Kidney capillary endothelial cell (primary cell): ENCODE measurements around the gene LUC7L3.
"Not testable (repeated sequence)": the region's sequence is repeated elsewhere in the genome, so short reads cannot be mapped to it uniquely, and the experiment has no call there.

Experiments
- DNase-seq: peaks from one replicate; pipeline ENCODE4 v3.0.0-alpha.2; 2018; ENCODE audit warnings: low spot score

Gene LUC7L3

DNA sequence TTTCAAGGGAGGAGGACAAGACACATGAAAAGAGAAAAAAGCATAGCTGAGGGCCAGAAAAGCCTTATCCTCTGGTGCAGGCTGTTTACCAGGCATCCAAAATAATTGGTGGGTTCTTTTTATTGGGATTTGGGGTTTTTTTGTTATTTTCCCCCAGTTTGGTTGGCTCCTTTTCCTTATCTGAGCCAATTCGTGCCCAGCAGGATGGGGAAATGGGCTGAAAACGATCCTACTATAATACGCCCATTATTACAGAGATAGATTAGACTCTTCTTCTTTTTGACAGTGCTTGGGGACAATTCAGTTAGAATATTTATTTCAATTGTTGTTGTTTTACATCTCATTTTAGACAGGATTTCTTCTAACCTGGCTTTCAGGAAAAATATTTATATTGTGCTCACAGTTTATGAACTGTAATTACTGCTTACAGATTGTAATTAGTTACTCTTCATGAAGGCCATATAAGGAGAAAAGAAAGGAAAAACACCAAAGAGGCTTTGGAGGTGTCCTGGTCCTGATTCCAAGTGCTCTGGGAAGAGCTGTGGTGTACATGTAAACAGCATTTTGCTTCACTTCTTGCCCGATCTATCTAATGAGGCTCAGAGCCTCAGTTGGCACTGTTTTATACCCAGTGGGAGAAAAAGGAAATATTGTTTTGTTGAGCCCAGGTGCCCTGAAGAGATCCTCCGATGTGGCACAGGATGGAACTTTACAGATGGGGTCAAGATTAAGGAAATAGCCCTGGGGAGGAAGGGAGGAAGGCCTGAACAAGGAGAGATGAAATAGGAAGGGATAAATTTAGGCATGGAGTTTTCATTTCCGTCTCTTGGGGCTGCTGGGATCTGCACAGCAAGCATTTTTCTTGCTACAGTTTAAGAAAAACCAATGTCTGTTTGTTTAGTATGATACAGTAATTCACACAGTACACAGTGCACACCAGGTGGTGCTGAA, 11.1 kb upstream of the LUC7L3 start:
- no peak for DNase-seq

DNA sequence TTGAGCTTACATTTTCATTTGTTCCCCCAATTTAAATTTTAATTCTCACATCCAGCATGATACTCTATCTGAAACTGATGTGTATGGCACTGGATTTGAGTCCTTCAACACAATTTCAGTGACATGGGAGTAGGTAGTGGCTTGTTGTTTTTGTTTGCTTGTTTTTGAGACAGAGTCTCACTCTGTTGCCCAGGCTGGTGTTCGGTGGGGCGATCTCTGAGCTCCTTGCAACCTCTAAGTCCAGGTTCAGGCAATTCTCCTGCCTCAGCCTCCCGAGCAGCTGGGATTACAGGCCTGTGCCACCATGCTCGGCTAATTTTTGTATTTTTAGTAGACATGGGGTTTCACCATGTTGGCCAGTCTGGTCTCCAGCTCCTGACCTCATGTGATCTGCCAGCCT, 10.3 kb upstream of the LUC7L3 start:
- DNase-seq, result not testable (repeated sequence)

DNA sequence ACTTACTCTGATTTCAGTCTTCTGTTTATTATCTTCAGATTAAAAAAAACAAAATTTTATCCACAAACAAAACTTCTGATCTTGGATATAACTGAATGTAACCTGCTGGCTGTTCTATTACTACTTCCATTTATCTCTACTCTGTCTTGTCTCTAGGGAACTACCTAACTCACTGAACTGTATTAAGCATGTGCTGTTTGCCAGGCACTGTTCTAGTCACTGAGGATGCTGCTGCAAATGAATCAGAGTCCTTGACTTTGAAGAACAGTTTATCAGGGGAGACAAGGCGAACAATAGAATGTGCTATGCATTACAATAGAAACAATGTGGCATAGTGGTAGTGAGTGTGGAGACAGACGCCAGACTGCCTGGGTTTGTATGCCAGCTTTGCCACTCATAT, 9.4 kb upstream of the LUC7L3 start:
- DNase-seq, result no peak

DNA sequence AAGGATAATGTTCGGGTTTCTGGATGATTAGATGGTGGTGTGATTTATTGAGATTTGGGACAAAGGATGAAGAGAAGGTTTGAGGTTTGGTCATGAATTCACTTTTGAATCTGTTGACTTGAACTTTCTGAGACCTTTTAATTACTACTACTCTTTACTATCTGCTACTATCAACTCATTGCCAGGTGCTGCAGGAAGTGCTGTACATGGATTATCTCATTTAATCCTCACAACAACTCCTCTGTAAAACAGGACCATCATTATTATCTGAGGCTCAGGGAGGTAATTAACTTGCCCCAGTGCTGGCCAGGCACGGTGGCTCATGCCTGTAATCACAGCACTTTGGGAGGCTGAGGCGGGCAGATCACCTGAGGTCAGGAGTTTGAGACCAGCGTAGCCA, 8.8 kb upstream of the LUC7L3 start:
- no peak for DNase-seq

DNA sequence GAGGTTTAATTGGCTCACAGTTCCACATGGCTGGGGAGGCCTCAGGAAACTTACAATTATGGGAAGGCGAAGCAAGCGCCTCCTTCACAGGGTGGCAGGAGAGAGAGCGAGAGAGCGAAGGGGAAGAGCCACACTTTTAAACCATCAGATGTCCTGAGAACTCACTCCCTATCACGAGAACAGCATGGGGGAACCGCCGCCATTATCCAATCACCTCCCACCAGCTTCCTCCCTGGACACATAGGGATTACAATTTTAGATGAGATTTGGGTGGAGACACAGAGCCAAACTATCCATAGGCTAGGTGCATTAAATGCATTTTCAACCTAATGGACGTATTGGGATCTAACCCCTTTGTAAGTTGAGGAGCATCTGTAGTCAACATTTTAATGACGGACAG, 6.8 kb upstream of the LUC7L3 start:
- no peak for DNase-seq

DNA sequence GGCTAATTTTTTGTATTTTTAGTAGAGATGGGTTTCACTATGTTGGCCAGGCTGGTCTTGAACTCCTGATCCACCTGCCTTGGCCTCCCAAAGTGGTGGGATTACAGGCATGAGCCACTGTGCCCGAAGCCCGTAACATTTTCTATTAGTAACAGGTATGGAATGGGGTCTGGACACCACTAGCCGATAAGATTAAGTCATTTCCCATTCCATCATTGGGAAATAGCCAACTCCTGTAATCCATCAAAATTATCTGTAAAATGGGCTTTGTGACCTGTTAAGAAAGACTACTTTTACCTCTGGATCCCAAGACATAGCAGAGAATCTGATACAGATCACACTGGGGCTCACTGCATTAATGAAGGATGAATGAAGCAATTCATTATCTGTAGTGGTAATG, 3.9 kb upstream of the LUC7L3 start:
- no peak for DNase-seq

DNA sequence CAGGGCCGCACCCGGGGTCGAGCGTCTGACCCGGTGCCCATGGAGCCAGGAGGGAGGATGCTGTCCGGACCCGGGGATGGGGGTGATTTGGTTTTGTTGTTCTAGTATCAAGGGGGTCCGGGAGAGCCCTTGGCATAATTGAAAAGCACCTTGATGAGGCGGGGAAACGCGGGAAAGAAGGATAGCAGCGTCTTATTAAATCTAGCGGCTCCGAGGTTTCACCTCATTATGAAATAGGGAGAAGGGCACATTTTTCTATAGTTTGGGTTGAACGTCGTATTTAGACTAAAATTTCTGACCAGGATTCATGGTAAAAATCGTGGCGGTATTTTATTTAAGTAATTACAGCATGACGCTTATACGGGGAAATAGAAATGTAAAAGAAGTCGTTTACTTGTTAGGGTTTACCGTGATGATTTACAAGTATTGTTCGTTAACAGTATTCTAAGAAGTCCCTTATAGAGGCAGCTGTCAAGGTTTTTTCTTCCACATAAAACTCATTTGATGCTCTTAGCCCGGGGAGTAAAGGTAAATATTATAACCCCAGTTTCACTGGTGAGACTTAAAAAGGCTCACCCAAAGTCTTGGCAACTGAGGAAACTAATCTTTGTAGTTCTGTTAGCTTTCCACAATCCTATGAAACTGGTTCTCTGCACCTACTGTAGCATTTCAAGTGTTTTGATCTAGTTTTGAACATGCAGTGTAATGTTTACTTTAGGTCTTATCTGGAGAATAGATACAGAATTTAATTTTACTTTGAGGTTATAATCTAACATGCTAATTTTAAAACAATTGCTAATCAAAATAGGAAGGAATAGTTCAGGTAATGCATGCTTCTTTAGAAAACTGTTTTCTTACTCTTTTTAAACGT, 756 bp downstream of the LUC7L3 start:
- no peak for DNase-seq

DNA sequence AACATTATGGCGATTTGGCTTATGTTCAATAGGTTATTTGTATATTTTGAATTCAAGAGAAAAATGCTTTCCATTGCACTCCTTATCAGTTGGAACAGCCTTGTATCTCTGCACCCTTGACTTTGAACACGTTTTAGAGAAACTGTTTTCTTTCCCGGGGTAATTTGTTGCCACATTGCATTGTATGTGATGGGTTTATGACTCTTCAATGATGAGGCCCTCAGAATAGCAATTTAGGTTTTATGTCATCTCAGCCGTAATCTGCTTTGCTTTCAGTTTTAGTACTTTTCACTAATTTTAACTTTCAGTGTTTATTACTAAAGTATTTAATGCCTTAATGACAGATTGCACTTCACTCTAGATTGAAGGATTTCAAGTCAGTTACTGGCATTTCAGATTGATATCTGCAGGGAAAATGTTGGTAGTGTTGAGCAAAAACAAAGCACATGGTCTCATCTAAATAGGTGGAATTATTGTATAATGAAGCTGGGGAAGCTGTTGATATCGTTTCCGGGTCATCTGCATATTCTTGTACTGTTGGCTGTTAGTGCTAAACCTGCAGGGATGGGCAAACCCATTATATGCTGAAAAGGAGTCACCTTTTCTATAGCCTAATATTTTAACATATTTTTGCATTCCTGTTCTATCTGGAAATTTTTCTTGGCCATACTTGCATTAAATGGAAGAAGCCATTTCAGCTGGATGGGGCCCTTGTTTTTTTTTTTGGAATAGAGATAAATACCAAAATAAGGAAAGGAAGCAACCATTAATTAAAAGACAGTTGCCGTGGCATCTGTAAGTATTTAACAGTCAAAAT, 2.0 kb downstream of the LUC7L3 start:
- DNase-seq, result no peak

DNA sequence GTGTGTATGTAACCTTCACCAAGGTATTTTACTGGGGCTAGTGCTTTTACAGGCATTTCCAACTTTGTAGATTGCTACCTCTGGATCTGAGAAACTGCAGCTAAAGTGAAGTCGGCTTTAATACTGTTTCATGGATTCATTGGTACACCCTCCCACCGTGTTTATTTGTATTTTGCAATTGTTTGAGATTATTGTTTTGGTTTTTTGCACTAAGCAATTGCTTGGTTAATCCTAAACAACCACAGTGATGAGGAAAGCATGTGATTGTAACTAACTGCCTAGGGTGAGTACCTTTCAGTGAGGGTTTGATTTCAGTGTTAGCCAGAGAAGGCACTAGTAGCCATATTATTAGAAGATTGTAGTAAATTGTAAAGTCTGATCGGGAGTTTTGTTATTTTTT, 3.3 kb downstream of the LUC7L3 start:
- DNase-seq, result no peak

DNA sequence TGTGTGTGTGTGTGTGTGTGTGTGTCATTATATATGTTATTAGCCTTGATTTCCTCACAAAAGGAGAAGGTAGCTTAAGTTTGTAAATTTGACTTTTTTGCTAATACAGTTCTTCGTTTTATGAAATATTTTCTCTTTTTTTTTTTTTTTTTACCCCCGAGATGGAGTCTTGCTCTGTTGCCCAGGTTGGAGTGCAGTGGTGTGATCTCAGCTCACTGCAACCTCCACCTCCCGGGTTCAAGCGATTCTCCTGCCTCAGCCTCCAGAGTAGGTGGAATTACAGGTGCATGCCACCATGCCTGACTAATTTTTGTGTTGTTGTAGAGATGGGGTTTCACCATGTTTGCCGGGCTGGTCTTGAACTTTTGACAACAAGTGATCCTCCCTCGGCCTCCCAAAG, 5.2 kb downstream of the LUC7L3 start:
- not testable (repeated sequence) for DNase-seq

DNA sequence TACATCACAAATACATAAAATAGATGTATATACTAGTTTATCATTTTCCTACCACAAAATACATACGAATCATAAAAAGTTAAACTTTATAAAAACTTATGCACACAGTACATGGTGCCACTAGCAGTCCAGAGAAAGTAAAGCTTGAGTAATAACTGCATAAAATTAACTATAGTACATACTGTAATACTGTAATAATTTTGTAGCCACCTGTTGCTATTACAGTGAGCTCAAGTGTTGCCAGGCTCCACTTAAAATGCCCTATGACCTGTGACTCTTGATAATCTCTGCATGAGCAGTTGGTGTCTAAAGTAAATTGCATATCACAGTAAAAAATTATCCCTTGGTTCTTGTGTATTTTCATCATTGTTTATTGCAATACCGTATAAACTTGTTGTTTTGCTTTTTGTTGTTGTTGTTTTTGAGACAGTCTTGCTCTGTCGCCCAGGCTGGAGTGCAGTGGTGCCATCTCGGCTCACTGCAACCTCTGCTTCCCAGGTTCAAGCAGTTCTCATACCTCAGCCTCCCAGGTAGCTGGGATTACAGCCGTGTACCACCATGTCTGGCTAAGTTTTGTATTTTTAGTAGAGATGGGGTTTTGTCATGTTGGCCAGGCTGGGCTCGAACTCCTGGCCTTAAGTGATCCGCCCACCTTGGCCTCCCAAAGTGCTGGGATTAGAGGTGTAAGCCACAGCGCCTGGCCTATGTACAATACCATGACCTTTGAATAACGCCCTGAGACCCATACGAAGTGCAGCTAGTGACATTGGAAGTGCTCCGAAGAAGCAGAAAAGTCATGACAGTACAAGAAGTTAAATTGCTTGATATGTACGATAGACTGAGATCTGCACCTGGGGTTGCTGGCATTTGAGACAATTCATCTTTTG, 6.6 kb downstream of the LUC7L3 start:
- DNase-seq, result no peak

DNA sequence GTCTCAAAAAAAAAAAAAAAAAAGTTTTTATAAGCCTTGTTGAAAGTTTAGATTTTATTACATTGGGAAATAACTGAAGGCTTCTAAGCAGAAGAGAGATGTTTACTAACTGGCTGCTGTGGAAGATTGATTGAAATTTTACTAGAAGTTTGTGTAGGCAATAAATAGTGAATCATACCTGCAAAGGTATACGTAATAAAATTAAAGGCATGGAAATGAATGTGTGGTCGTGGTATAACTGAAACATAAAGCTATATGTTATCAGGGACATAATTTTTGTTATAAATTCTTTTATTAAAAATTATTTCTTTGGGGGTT, 8.7 kb downstream of the LUC7L3 start:
- no peak for DNase-seq

DNA sequence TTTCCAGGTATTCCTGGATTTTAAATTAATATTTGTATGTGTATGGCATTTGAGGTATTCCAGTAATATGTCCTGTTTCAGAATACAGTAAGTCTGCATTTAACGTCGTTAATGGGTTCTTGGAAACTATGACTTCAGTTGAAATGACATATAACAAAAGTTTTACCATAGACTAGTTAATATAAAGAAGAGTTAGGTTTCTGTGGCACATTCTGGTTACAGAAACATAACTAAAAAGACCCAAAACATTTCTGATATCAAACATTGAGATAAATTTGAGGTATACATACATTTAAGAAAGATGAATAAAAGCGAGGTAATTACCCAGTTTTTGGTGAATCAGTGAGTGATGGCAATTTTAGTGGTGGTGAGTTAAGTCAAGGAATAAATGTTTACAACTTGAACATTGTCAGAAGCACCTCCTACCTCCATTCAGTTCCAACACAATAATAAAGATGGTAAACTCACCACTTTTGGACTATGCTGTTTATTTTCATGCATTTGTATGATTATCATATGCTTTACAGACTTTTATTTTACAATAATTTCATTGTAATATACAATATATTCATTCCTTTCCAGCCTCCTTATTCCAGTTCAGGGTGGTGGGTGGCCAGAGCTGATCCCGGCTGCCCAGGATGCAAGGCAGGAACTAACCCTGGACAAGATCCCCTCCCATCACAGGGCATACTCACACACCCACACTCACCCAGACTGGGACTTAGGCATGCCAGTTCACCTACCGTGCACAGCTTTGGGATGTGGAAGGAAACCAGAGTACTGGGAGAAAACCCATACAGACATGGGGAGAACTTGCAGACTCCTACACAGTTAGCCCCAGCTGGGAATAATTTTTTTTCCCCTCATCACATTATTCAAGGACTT, 9.7 kb downstream of the LUC7L3 start:
- DNase-seq, result no peak

DNA sequence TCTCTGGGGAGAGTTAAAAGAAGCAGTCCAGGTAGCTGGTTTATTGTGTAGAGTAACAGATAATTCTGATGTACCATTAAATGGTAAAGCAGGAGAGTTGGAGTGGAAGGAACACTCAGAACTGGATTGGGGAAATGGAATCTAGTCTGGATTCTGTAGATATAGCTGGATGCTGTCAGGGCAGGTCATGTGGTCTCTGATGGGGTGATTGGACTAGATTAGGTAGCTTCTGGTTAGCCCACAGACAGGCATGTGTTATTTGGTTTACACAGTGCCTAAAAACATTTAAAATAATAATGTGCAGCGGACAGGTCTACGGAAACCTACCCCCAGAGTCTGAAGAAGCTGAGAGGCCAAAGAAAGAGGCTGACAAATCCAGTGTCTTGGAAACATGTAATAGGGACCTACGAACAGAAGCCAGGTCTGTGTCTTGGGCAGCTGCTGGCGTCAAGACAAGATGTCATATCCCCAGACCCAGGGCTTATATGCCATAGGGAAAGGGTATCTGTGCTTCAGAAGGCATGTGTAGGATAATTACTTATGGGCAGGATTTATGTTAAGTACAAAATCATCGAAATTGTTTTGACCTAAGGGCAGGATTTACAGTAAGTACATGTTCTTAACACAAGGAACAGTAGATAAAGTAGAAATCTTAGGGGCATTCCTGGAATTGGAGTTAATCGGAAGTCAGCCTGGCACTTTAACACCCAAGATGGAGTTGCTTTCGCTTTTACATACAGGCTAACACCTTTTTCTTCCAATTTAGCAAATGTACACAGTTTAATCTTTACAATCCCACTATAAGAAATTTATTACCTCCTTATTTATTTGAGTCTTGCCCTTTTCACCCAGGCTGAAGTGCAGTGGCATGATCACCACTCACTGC, 12.4 kb downstream of the LUC7L3 start:
- DNase-seq, result no peak

DNA sequence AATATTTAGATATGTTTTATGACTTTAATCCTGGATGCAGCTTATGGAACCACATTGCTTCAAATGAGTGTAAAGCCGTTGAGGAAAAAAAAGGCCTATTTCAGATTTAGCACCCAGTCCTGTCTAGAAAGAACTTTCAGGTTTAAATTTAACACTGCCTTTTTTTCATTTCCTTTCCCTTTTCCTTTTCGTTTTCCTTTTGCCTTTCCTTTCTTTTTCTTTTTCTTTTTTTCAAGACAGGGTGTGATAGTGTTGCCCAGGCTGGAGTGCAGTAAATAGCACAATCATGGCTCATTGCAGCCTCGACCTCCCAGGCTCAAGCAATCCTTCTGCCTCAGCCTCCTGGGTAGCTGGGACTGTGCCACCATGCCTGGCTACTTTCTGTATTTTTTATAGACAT, 15.9 kb downstream of the LUC7L3 start:
- no peak for DNase-seq

DNA sequence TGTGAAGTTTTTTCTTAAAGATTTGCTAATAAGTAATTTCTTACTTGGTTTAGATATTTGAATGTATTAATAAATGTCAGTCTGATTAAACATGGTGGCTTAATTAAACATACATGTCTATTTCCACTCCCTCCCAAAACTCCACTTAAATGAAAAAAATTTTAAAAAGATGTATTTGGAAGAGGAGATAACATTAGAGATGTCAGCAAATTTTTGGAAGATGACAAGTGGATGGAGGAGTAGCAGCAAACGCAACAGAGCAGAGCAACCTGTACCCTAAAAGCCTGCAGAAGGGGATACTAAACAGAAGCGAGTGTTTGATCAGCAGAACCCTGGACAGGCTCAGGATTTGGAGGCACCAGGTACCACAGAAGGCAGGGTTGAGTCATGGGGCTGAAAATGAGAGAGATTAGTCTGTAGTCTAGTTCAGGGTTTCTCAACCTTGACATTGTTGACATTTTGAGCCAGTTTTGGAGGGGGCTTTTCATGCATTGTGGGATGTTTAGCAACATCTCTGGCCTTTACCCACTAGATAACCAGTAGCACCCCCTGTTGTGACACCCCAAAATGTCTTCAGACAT, 17.8 kb downstream of the LUC7L3 start:
- no peak for DNase-seq

DNA sequence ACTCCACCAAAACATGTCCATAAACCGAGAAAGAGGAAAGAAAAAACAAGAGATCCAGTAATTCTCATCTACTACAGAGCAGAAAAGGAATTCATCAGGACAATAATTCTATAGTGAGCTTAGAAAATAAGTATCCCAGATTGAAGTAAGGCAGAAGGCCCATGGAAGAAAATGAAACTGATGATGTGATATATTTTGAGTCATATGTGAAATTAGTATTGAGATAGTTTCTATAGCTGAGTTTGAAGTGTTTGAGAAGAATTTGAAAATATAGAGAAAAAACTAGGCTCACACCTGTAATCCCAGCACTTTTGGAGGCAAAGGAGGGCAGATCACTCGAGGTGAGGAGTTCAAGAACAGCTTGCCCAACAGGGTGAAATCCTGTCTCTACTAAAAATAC, 19.7 kb downstream of the LUC7L3 start:
- no peak for DNase-seq

DNA sequence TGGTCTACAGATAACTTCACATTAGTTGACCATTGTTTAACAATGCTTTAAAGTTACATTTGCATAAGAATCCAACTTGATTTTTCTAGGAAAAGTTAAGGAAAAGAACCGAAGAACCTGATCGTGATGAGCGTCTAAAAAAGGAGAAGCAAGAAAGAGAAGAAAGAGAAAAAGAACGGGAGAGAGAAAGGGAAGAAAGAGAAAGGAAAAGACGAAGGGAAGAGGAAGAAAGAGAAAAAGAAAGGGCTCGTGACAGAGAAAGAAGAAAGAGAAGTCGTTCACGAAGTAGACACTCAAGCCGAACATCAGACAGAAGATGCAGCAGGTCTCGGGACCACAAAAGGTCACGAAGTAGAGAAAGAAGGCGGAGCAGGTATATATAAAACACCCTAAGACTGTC, 26.2 kb downstream of the LUC7L3 start:
- no peak for DNase-seq

DNA sequence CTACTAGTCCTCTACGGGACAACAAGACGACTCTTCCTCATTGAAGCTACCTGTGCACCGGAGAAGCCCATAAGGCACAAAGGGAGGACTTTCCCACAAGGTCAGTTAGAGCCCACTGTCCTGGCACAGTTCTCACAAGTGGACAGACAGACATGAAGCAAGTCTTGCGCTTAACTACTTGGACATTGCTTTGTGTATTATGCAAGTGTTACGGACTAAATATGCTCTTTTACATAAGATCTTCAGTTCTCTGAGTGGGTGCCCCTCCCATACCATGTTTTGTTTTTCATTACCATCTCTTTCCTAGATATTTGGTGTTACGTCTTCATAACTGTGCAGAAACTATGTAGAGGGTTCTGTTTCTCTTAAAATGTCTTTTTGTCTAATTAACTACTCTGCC, 29.8 kb downstream of the LUC7L3 start:
- DNase-seq, result no peak
